Panc1 (cell line): ENCODE results near the gene FAM83F. TPM values are rescaled to one million over a fixed set of nuclear protein-coding genes. Genes with fewer than 3 reads are reported as not detected.

ENCODE experiments used
- ATAC-seq: fragments of 200-7000 bp; cut with Tn5 transposase; 2 replicates; pipeline ENCODE4 v1.9.1; 2020; ENCODE audit warnings: mild to moderate bottlenecking, moderate library complexity
- BruUV-seq: library from RNA; stranded (reverse); fragments of 400-500 nt; replicated peaks from 2 replicates; lab custom pipeline; 2021; lab: Mats Ljungman, UMichigan
- CTCF ChIA-PET: fragments of 300-600 bp; sonication (Branson Sonifier 250); formaldehyde crosslinking; loops from one replicate; lab custom pipeline; 2022; ENCODE audit warnings: antibody characterized with exemption; lab: Charles Lee
- POLR2A ChIA-PET: fragments of 300-600 bp; sonication (Branson Sonifier 250); formaldehyde crosslinking; loops from one replicate; lab custom pipeline; 2022; ENCODE audit warnings: antibody characterized with exemption; lab: Charles Lee
- DNase-seq: peaks from one replicate; pipeline ENCODE4 v3.0.0-alpha.2; 2010; ENCODE audit warnings: low read depth, low spot score
- H3K27ac ChIP-seq: 2 replicates; pipeline ENCODE4 v1.5.1; 2011; ENCODE audit warnings: mild to moderate bottlenecking, low read length, inconsistent platforms
- H3K27me3 ChIP-seq: fragments of 200-500 bp; sonication (Bioruptor generic); 2 replicates; pipeline ENCODE4 v1.6.0; 2014; ENCODE audit warnings: low read length, inconsistent platforms; ENCODE audit not compliant: control insufficient read depth, insufficient read depth
- H3K36me3 ChIP-seq: fragments of 200-500 bp; sonication (Bioruptor generic); 2 replicates; pipeline ENCODE4 v1.5.1; 2014; ENCODE audit warnings: inconsistent platforms, mild to moderate bottlenecking, low read length, moderate library complexity; ENCODE audit not compliant: control insufficient read depth, insufficient read depth
- H3K4me1 ChIP-seq: 2 replicates; pipeline ENCODE4 v1.5.1; 2011; ENCODE audit warnings: inconsistent platforms, mild to moderate bottlenecking, low read length, moderate library complexity; ENCODE audit not compliant: control insufficient read depth, insufficient read depth
- H3K4me3 ChIP-seq, 2 experiments: 2 replicates each; pipeline ENCODE4 v1.5.1; 2011 to 2012; ENCODE audit warnings: low read depth in 2 of 2, low read length in 2 of 2, mild to moderate bottlenecking in 2 of 2, inconsistent platforms in 1 of 2, moderate library complexity in 1 of 2
- H3K9me3 ChIP-seq: fragments of 200-500 bp; sonication (Bioruptor generic); 2 replicates; pipeline ENCODE4 v1.5.1; 2014; ENCODE audit warnings: low read depth, mild to moderate bottlenecking, inconsistent platforms, low read length, moderate library complexity; ENCODE audit not compliant: control insufficient read depth, insufficient read depth
- POLR2AphosphoS5 ChIP-seq: IDR thresholded peaks from 2 replicates; pipeline ENCODE4 v1.6.1; 2012; ENCODE audit warnings: mild to moderate bottlenecking, low read depth, low read length, moderate library complexity
- SIN3A ChIP-seq: IDR thresholded peaks from 2 replicates; pipeline ENCODE4 v1.6.1; 2012; ENCODE audit warnings: low read depth, mild to moderate bottlenecking, low read length, moderate library complexity, borderline replicate concordance; ENCODE audit not compliant: insufficient read depth
- TCF7L2 ChIP-seq: IDR thresholded peaks from 2 replicates; pipeline ENCODE4 v1.6.1; 2011; ENCODE audit warnings: mild to moderate bottlenecking, low read depth, low read length, inconsistent platforms
- in situ Hi-C: cut with HindIII; loops from 2 replicates; pipeline ENCODE4 v1.10.0; 2016; ENCODE audit warnings: low sequenced_read_pairs, low pct_unique_long_range_greater_than_20kb
- intact Hi-C: fragments of 100-400 bp; cut with micrococcal nuclease; formaldehyde crosslinking; loops from one replicate; pipeline ENCODE4 v1.10.0; 2022; ENCODE audit not compliant: unreplicated experiment
- total RNA-seq: library from RNA; stranded (reverse); gene quantifications from one replicate; pipeline ENCODE4 v1.2.1, GENCODE V29; 2021; ENCODE audit not compliant: unreplicated experiment
- TF ChIP-seq, protein P1 (sequence below), 2 experiments: IDR thresholded peaks; 2 replicates each; pipeline ENCODE4 v1.6.1; 2011 to 2012; ENCODE audit warnings: low read depth in 2 of 2, control low read depth in 1 of 2, low read length in 1 of 2, mild to moderate bottlenecking in 1 of 2, moderate library complexity in 1 of 2; ENCODE audit not compliant: insufficient read depth in 1 of 2
- TF ChIP-seq, protein P2 (sequence below): fragments of 450-650 bp; IDR thresholded peaks from 2 replicates; pipeline ENCODE4 v1.5.1; 2017; ENCODE audit warnings: mild to moderate bottlenecking

FAM83F gene
- total RNA-seq, 1 experiment from 2014 or later, result 0.05 TPM

DNA sequence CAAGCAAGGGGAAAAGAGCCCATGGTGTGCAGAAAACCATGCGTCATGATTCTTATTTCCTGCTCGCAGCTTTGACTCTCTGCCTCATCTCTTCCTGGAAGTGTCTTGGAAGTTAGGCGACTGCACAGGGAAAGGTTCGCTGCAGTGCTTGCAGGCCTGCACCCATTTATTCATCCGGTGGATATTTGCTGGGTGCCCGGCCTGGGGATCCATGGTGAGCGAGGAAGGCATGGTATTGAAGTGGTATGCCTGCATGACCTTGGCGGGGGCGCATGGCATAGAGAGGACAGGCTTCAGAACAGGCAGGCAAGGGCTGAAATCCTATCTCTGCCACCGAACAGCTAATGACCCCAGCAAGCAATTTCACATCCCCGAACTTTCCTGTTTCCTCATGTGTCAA, 40.6 kb downstream of the FAM83F start:
- intact Hi-C loops (loop anchor here (5.0 kb wide), 1 partner anchor 498 kb away; no protein-coding TSS in a partner anchor), in situ Hi-C loops (no loop called here)
- CTCF ChIA-PET, result interaction anchor here (1.1 kb wide), 1 partner anchor 11 kb away, joined by 3 read pairs; no protein-coding TSS in a partner anchor
- POLR2A ChIA-PET, result no interaction called here
- no peaks in the 10 kb centered on the region for H3K27me3 ChIP-seq
- no TSS peak for BruUV-seq
- H3K27ac ChIP-seq, result no peak overlapping the region
- ATAC-seq, result no peak
- TF ChIP-seq SIN3A, result no peak
- TF ChIP-seq, protein P1, sequence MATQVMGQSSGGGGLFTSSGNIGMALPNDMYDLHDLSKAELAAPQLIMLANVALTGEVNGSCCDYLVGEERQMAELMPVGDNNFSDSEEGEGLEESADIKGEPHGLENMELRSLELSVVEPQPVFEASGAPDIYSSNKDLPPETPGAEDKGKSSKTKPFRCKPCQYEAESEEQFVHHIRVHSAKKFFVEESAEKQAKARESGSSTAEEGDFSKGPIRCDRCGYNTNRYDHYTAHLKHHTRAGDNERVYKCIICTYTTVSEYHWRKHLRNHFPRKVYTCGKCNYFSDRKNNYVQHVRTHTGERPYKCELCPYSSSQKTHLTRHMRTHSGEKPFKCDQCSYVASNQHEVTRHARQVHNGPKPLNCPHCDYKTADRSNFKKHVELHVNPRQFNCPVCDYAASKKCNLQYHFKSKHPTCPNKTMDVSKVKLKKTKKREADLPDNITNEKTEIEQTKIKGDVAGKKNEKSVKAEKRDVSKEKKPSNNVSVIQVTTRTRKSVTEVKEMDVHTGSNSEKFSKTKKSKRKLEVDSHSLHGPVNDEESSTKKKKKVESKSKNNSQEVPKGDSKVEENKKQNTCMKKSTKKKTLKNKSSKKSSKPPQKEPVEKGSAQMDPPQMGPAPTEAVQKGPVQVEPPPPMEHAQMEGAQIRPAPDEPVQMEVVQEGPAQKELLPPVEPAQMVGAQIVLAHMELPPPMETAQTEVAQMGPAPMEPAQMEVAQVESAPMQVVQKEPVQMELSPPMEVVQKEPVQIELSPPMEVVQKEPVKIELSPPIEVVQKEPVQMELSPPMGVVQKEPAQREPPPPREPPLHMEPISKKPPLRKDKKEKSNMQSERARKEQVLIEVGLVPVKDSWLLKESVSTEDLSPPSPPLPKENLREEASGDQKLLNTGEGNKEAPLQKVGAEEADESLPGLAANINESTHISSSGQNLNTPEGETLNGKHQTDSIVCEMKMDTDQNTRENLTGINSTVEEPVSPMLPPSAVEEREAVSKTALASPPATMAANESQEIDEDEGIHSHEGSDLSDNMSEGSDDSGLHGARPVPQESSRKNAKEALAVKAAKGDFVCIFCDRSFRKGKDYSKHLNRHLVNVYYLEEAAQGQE (IDR thresholded peaks at IDR 0.05; ENCODE audit: insufficient read depth in 1 of 2, low read depth in 2 of 2, low read length in 1 of 2), result no peak
- no peak for TF ChIP-seq TCF7L2
- TF ChIP-seq, protein P2, sequence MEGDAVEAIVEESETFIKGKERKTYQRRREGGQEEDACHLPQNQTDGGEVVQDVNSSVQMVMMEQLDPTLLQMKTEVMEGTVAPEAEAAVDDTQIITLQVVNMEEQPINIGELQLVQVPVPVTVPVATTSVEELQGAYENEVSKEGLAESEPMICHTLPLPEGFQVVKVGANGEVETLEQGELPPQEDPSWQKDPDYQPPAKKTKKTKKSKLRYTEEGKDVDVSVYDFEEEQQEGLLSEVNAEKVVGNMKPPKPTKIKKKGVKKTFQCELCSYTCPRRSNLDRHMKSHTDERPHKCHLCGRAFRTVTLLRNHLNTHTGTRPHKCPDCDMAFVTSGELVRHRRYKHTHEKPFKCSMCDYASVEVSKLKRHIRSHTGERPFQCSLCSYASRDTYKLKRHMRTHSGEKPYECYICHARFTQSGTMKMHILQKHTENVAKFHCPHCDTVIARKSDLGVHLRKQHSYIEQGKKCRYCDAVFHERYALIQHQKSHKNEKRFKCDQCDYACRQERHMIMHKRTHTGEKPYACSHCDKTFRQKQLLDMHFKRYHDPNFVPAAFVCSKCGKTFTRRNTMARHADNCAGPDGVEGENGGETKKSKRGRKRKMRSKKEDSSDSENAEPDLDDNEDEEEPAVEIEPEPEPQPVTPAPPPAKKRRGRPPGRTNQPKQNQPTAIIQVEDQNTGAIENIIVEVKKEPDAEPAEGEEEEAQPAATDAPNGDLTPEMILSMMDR, result no peak
- no peak for TF ChIP-seq POLR2AphosphoS5
- H3K4me3 ChIP-seq, result no peak overlapping the region
- H3K9me3 ChIP-seq, result no peaks in the 10 kb centered on the region
- no peaks in the 10 kb centered on the region for H3K4me1 ChIP-seq
- no peaks in the 10 kb centered on the region for H3K36me3 ChIP-seq
- DNase-seq, result no peak

DNA sequence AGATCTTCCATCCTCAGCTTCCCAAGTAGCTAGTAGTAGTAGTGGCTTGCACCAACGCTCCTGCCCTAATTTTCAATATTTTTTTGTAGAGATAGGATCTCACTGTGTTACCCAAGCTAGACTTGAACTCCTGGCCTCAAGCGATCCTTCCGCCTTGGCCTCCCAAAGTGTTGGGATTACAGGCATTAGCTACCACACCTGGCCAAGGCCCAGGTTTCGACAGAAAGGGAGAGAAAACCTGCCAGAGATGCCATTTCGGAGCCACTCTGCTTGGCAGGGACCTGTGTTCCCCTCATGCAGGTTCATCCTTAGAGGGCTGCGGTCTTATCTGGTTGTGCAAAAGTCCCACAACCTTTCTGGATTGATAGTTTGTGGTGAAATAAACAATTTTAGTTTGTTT, 41.4 kb downstream of the FAM83F start:
- no peak for ATAC-seq
- in situ Hi-C loops, result no loop called here
- TF ChIP-seq, protein P2, result no peak
- TF ChIP-seq POLR2AphosphoS5, result no peak

More for the DNA sequence above, 41.4 kb downstream of the FAM83F start:
- intact Hi-C loops, result loop anchor here (5.0 kb wide), 1 partner anchor 499 kb away; no protein-coding TSS in a partner anchor
- no TSS peak for BruUV-seq
- Histone ChIP-seq H3K4me3 (no peak overlapping the region), H3K9me3 (no peaks in the 10 kb centered on the region), H3K27me3 (no peaks in the 10 kb centered on the region), H3K4me1 (no peaks in the 10 kb centered on the region; the same call in 1 of the 2 replicates), H3K36me3 (no peaks in the 10 kb centered on the region), H3K27ac (no peak overlapping the region)
- ChIA-PET CTCF (interaction anchor here (0.9 to 1.1 kb wide), 5 partner anchors 11 to 502 kb away, joined by 3 read pairs; partner anchors contain the start of gene CACNA1I), POLR2A (no interaction called here)
- no peak for DNase-seq
